PC-9 (cell line): ENCODE measurements around the gene XAB2.

Source experiments
- EZH2 ChIP-seq: fragments of 200-600 bp; sonication (generic); IDR thresholded peaks from 2 replicates; pipeline ENCODE4 v1.8.0; 2017; ENCODE audit warnings: antibody characterized with exemption, low read depth
- TF ChIP-seq, protein P1 (sequence below): fragments of 200-600 bp; sonication (generic); conservative IDR thresholded peaks from 2 replicates; pipeline ENCODE4 v1.6.1; 2017; ENCODE audit warnings: mixed run types, antibody characterized with exemption, mild to moderate bottlenecking, moderate library complexity

DNA sequence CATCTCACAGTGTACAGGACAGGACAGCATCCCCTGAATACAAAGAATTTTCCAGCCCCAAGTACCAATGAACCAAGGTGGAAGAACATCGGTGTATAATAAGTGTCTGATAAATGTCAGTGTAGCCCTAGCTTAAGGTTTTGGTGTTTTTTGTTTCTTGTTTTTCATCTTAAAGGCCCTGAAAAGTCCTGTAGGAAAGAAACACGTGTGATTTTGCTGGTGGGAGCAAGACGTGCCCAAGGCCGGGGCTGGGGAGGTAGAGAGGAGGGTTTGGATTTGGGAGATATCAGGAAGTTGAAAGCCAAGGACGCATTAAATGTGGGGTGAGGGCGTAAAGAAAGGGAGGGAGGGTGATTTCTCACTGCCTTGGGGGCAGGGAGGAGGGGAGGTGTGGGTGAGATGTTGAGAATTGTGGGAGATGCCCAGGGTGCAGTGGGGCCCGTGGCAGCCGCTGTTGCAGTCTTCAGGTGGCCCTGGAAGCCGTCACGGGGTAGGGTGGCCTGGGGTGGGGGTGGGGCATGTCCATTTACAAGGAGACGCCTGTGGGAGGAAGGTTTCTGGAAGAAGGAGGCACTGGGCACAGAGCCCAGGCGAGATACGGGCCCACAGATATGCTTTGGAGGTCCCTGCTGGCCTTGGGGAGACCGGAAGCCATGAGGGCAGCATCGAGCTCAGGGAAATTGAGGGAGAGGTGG lies 27.0 kb downstream of the XAB2 start:
- TF ChIP-seq, protein P1, sequence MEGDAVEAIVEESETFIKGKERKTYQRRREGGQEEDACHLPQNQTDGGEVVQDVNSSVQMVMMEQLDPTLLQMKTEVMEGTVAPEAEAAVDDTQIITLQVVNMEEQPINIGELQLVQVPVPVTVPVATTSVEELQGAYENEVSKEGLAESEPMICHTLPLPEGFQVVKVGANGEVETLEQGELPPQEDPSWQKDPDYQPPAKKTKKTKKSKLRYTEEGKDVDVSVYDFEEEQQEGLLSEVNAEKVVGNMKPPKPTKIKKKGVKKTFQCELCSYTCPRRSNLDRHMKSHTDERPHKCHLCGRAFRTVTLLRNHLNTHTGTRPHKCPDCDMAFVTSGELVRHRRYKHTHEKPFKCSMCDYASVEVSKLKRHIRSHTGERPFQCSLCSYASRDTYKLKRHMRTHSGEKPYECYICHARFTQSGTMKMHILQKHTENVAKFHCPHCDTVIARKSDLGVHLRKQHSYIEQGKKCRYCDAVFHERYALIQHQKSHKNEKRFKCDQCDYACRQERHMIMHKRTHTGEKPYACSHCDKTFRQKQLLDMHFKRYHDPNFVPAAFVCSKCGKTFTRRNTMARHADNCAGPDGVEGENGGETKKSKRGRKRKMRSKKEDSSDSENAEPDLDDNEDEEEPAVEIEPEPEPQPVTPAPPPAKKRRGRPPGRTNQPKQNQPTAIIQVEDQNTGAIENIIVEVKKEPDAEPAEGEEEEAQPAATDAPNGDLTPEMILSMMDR = no peak
- no peak for TF ChIP-seq EZH2
